NCI-H82 treated with DMSO at 0.1 percent for 48 hours (cell line): Measurements from ENCODE around the gene HYOU1.
A peak's percentile ranks its signal among the peaks of the same experiment; 100 is the strongest.
"Not testable (repeated sequence)": the region's sequence is repeated elsewhere in the genome, so short reads cannot be mapped to it uniquely, and the experiment has no call there.

ENCODE experiments used
- DNase-seq: peaks from one replicate; lab custom pipeline; 2025; ENCODE audit not compliant: unreplicated experiment; lab: John Stamatoyannopoulos, UW

The HYOU1 gene

DNA sequence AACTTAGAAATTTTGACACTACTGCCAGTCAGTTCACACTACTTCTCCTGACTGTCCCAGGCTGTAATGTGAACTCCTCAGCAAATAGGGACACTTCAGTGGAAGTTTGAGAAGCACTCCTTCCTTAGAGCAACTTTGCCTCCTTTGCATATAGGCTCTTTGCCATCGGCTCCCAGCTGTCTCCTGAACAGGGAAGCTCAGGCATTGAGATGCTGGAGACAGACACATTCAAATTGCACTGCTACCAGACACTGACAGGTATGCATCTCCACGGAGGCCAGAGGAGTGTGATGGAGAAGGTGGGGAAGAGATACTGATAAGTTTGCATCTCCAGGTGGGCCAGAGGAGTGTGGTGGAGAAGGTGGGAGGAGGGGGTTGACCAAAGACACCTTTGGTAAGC lies 37.0 kb downstream of the HYOU1 start:
- no peak for DNase-seq

DNA sequence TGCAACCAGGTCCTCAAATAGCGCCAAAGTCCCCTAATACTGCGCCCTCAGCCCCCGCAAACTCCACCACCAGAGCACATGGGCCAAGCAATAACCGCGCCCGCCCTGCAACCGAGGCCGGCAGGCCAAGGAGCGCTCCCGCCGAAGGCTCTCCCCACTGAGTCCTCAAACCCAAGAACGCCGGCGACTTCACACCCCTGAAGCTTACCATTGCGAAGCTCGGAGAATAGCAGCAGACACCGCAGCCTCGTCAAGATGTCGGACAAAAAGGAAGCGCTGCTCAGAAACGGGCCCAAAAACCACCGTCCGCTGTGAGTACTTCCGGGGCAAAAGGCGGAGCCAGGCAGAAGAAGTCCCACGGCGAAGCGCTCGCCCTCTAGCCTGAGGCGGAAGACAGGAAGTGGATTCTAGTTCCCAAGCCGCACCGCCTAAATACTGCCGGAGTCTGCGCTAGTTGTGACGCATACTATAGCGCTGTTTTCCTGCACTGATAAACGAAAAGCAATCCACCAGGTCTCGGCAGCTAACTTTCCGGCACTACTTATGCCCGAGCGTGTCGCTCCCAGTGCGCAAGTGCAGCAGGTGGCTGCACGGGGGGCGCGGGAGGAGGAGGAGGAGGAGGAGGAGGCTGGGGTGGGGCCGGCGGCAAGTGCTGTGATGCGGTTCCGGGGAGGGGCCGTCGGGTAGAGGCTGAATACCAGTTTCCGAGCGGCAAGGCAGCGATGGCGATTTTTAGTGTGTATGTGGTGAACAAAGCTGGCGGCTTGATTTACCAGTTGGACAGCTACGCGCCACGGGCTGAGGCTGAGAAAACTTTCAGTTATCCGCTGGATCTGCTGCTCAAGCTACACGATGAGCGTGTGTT lies 38.7 kb downstream of the HYOU1 start, which contains the start of the genes RPS25 and TRAPPC4:
Gene RPS25 (minus strand): TSS at position 270 of the 865 bp plus-strand sequence. CDS start 59 bp downstream, at position 211.
Gene TRAPPC4 (plus strand): TSS at position 693 of the 865 bp plus-strand sequence. CDS start 30 bp downstream, at position 723.
- peak; percentile 87 for DNase-seq

GRCh38 chr11:119017377-119017776 lies 39.6 kb downstream of the HYOU1 start:
- not testable (repeated sequence) for DNase-seq

DNA sequence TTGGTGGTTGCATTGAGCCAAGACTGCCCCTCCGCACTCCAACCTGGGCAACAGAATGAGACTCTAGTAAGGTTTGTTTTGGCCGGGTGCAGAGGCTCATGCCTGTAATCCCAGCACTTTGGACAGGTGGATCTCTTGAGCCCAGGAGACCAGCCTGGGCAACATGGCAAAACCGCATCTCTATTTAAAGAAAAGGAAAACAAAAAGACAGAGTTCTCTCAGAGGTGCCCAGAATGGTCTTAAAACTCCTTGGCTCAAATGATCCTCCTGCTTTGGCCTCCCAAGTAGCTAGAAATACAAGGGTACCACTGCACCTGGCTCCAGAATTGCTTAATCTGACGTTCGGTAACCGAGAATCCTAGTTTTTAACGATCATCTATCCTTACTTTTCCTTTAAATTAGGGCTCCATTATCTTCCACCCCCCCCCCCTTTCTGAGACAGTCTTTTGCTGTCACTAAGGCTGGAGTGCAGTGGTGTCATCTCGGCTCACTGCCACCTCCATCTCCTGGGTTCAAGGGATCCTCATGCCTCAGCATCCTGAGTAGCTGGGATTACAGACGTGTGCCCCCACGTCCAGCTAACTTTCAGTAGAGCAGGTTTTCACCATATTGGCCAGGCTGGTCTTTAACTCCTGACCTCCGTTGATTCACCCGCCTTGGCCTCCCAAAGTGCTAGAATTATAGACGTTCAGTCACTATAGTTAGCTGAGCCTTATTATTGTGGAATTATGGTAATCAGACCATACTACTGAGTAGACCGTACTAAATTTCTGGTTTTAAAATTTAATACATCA lies 40.6 kb downstream of the HYOU1 start:
- DNase-seq: no peak

GRCh38 chr11:119015054-119015611 lies 41.9 kb downstream of the HYOU1 start:
- no peak for DNase-seq

GRCh38 chr11:119014209-119014924 lies 42.6 kb downstream of the HYOU1 start:
- no peak for DNase-seq

GRCh38 chr11:119012629-119013170 lies 44.3 kb downstream of the HYOU1 start:
- DNase-seq: no peak

DNA sequence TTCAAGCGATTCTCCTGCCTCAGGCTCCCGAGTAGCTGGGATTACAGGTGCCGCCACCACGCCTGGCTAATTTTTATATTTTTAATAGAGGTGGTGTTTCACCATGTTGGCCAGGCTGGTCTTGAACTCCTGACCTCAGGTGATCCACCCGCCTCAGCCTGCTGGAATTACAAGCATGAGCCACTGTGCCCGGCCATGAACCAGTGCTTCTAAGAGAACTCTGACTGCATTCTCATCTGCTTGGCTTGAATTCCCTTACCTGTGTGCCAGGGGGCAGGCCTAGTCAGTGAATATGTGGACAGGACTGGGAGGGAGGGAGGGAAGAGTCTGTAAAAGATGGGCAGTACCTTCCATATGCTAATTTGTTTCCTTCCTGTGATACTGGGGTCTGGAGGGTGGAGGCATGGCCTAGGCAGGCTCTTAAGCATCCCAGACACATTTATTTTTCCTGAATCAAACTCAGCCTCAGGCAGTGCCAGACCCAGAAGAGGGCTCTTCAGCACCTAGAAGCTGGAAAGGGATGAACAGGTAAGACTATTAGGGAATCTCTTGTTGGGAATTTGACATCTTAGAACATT lies 45.4 kb downstream of the HYOU1 start:
- no peak for DNase-seq

DNA sequence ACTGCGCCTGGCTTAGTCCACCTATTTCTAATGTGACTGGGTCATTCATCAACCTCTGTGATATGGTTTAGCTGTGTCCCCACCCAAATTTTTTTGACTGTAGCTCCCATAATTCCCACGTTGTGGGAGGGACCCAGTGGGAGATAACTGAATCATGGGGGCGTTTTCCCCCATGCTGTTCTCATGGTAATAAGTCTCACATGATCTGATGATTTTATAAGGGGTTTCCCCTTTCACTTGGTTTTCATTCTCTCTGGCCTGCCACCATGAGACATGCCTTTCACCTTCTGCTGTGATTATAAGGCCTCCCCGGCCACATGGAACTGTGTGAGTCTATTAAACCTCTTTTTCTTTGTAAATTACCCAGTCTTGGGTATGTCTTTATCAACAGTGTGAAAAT lies 50.3 kb downstream of the HYOU1 start:
- DNase-seq: no peak

DNA sequence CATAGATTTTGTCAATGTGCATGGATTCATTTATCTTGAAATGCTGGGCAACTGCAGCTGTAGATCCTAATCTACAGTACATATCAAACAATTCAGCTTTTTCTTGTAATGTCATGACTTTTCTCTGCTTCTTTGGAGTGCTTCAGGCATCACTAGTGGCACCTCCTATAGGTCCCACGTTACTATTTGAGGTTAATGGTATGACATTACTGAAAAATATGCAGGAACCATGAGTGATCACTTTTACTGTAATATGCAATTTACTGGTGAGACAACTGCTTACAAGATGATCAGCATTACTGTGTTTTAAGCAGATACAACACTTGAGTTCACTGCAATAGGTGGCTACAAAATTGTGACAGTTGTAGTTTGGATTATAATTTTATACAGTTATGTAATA lies 56.1 kb downstream of the HYOU1 start:
- DNase-seq: no peak

DNA sequence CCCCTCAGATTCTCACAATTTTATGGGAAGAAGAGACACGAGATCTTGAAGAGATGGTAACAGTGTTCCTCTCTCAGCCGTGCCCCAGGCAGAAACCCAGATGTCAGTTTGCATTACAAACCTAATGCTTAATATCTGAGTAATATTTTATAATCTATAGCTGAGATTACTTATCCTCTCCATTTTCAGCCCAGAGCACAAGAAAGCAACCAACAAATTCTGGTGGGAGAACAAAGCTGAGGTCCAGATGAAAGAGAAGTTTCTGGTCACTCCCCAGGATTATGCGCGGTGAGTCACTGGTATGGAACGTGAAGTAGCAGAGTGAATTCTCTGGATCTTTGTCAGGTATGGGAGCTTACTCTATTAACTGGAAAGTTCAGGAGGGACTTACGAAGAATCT lies 58.2 kb downstream of the HYOU1 start:
- no peak for DNase-seq

- no peak for DNase-seq
Measured at GRCh38 chr11:118998388-118998717, 58.7 kb downstream of the HYOU1 start.

DNA sequence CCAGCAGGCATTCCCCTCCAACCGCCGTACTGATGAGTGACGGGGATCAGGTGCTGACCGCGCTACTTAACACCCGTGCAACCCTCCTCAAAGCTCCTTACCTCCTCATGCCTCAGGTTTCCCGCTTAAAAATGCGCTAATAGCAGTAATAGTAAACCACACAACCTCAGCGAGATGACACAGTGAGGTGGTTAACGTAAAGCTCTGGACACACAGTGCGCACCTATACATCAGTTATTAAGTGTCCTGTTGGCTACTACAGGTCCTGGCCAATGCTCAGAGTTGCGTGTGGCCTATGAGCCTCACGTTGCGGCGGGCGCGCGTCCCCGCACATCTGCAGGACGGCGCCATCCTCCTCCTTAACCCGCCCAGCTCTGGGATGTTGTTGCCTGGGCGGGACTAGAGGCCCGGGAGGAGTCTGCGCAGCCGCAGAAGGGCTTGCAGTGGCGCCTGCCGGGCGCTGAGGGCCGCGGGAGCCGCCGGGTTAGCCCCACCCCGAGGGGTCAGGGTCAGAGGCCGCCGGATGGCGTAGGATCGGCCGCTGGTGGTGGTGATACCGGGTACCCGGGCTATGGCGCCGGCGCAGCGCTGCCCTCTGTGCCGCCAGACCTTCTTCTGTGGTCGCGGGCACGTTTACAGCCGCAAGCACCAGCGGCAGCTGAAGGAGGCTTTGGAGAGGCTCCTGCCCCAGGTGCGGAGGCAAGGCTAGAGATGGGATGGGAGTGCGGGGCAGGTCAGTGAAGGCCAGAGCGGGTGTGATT lies 59.2 kb downstream of the HYOU1 start, which contains the start of gene CENATAC:
Gene CENATAC (plus strand): TSS at position 512 of the 761 bp plus-strand sequence. CDS start 60 bp downstream, at position 572.
- DNase-seq: peak; percentile 69

- DNase-seq: no peak
Measured at GRCh38 chr11:118996926-118997626, 59.9 kb downstream of the HYOU1 start.
